ENCODE data around the gene C3orf18. TPM values are rescaled to one million over a fixed set of nuclear protein-coding genes. Genes with fewer than 3 reads are reported as not detected.
A peak's percentile ranks its signal among the peaks of the same experiment; 100 is the strongest.

Gene C3orf18
- total and polyA plus RNA-seq, 9 of the 15 experiments (the other 6 are each of a cell fraction or from before 2014, with no cell fraction given), result 0.01 to 2.3 (median 0.94) TPM

DNA sequence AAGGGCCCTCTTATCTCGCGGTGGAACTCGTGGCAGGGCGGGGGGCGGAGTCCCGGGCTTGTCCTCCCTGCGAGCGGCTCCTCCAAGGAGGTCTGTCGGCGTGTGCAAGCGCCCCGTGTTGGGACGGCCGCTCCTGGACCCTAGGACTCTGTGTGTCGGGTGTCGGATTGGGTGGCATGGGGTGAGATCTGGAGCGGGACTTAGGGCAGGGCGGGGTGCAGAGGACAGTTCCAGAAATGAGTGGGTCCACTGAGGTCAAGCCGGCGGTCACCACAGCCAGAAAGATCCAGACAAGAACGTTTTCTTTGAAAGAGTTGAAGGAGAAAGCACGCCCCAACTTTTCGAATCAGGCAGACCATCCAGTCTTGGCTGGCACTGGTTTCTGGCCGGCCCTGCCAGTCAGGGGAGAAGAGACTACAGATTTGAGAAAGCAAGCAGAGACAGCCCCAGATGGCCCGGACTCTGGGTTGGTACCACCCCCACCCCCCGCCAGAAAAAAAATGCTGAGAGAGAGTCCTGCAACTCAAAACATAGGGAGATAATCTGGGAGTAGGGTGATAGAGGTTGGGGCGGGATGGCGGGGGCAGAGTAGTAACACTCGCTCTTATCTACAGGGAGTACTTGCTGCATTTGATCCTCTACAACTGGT, 44.8 kb upstream of the C3orf18 start (continued):
- TF ChIP-seq, protein P1, sequence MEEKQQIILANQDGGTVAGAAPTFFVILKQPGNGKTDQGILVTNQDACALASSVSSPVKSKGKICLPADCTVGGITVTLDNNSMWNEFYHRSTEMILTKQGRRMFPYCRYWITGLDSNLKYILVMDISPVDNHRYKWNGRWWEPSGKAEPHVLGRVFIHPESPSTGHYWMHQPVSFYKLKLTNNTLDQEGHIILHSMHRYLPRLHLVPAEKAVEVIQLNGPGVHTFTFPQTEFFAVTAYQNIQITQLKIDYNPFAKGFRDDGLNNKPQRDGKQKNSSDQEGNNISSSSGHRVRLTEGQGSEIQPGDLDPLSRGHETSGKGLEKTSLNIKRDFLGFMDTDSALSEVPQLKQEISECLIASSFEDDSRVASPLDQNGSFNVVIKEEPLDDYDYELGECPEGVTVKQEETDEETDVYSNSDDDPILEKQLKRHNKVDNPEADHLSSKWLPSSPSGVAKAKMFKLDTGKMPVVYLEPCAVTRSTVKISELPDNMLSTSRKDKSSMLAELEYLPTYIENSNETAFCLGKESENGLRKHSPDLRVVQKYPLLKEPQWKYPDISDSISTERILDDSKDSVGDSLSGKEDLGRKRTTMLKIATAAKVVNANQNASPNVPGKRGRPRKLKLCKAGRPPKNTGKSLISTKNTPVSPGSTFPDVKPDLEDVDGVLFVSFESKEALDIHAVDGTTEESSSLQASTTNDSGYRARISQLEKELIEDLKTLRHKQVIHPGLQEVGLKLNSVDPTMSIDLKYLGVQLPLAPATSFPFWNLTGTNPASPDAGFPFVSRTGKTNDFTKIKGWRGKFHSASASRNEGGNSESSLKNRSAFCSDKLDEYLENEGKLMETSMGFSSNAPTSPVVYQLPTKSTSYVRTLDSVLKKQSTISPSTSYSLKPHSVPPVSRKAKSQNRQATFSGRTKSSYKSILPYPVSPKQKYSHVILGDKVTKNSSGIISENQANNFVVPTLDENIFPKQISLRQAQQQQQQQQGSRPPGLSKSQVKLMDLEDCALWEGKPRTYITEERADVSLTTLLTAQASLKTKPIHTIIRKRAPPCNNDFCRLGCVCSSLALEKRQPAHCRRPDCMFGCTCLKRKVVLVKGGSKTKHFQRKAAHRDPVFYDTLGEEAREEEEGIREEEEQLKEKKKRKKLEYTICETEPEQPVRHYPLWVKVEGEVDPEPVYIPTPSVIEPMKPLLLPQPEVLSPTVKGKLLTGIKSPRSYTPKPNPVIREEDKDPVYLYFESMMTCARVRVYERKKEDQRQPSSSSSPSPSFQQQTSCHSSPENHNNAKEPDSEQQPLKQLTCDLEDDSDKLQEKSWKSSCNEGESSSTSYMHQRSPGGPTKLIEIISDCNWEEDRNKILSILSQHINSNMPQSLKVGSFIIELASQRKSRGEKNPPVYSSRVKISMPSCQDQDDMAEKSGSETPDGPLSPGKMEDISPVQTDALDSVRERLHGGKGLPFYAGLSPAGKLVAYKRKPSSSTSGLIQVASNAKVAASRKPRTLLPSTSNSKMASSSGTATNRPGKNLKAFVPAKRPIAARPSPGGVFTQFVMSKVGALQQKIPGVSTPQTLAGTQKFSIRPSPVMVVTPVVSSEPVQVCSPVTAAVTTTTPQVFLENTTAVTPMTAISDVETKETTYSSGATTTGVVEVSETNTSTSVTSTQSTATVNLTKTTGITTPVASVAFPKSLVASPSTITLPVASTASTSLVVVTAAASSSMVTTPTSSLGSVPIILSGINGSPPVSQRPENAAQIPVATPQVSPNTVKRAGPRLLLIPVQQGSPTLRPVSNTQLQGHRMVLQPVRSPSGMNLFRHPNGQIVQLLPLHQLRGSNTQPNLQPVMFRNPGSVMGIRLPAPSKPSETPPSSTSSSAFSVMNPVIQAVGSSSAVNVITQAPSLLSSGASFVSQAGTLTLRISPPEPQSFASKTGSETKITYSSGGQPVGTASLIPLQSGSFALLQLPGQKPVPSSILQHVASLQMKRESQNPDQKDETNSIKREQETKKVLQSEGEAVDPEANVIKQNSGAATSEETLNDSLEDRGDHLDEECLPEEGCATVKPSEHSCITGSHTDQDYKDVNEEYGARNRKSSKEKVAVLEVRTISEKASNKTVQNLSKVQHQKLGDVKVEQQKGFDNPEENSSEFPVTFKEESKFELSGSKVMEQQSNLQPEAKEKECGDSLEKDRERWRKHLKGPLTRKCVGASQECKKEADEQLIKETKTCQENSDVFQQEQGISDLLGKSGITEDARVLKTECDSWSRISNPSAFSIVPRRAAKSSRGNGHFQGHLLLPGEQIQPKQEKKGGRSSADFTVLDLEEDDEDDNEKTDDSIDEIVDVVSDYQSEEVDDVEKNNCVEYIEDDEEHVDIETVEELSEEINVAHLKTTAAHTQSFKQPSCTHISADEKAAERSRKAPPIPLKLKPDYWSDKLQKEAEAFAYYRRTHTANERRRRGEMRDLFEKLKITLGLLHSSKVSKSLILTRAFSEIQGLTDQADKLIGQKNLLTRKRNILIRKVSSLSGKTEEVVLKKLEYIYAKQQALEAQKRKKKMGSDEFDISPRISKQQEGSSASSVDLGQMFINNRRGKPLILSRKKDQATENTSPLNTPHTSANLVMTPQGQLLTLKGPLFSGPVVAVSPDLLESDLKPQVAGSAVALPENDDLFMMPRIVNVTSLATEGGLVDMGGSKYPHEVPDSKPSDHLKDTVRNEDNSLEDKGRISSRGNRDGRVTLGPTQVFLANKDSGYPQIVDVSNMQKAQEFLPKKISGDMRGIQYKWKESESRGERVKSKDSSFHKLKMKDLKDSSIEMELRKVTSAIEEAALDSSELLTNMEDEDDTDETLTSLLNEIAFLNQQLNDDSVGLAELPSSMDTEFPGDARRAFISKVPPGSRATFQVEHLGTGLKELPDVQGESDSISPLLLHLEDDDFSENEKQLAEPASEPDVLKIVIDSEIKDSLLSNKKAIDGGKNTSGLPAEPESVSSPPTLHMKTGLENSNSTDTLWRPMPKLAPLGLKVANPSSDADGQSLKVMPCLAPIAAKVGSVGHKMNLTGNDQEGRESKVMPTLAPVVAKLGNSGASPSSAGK (IDR thresholded peaks at IDR 0.05), result no peak
- TF ChIP-seq NR2C1 (IDR thresholded peaks at IDR 0.05) (no peak), NR2C1 (tag; IDR thresholded peaks at IDR 0.05) (0 out of 2 replicates have a peak, but pooled peaks have one; percentile 27), POLR2B (IDR thresholded peaks at IDR 0.05; ENCODE audit: low read depth, partially characterized antibody) (peak; percentile 88), LARP7 (IDR thresholded peaks at IDR 0.05) (0 out of 2 replicates have a peak, but pooled peaks have one; percentile 31), ZNF583 (CRISPR knock-in tag; IDR thresholded peaks at IDR 0.05) (no peak), ZNF121 (CRISPR knock-in tag; conservative IDR thresholded peaks at IDR 0.05) (no peak), COPS2 (conservative IDR thresholded peaks at IDR 0.05) (no peak), CHCHD3 (CRISPR knock-in tag; IDR thresholded peaks at IDR 0.05) (no peak)
- TF ChIP-seq, protein P2, sequence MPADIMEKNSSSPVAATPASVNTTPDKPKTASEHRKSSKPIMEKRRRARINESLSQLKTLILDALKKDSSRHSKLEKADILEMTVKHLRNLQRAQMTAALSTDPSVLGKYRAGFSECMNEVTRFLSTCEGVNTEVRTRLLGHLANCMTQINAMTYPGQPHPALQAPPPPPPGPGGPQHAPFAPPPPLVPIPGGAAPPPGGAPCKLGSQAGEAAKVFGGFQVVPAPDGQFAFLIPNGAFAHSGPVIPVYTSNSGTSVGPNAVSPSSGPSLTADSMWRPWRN (IDR thresholded peaks at IDR 0.05; ENCODE audit: low read depth), result no peak; the same call in 1 of the 2 replicates
- TF ChIP-seq, protein P3, sequence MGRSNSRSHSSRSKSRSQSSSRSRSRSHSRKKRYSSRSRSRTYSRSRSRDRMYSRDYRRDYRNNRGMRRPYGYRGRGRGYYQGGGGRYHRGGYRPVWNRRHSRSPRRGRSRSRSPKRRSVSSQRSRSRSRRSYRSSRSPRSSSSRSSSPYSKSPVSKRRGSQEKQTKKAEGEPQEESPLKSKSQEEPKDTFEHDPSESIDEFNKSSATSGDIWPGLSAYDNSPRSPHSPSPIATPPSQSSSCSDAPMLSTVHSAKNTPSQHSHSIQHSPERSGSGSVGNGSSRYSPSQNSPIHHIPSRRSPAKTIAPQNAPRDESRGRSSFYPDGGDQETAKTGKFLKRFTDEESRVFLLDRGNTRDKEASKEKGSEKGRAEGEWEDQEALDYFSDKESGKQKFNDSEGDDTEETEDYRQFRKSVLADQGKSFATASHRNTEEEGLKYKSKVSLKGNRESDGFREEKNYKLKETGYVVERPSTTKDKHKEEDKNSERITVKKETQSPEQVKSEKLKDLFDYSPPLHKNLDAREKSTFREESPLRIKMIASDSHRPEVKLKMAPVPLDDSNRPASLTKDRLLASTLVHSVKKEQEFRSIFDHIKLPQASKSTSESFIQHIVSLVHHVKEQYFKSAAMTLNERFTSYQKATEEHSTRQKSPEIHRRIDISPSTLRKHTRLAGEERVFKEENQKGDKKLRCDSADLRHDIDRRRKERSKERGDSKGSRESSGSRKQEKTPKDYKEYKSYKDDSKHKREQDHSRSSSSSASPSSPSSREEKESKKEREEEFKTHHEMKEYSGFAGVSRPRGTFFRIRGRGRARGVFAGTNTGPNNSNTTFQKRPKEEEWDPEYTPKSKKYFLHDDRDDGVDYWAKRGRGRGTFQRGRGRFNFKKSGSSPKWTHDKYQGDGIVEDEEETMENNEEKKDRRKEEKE (IDR thresholded peaks at IDR 0.05; ENCODE audit: borderline replicate concordance in 1 of 2, control insufficient read depth in 1 of 2, low read depth in 2 of 2, low read length in 1 of 2), result no peak
- TF ChIP-seq, protein P4, sequence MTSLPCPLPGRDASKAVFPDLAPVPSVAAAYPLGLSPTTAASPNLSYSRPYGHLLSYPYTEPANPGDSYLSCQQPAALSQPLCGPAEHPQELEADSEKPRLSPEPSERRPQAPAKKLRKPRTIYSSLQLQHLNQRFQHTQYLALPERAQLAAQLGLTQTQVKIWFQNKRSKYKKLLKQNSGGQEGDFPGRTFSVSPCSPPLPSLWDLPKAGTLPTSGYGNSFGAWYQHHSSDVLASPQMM (CRISPR knock-in tag; IDR thresholded peaks at IDR 0.05), result no peak
